SIG-M5 (cell line): ENCODE data around the gene THAP5.
A peak's percentile ranks its signal among the peaks of the same experiment; 100 is the strongest.

Source experiments
- DNase-seq: peaks from one replicate; lab custom pipeline; 2025; lab: John Stamatoyannopoulos, UW

The THAP5 gene

DNA sequence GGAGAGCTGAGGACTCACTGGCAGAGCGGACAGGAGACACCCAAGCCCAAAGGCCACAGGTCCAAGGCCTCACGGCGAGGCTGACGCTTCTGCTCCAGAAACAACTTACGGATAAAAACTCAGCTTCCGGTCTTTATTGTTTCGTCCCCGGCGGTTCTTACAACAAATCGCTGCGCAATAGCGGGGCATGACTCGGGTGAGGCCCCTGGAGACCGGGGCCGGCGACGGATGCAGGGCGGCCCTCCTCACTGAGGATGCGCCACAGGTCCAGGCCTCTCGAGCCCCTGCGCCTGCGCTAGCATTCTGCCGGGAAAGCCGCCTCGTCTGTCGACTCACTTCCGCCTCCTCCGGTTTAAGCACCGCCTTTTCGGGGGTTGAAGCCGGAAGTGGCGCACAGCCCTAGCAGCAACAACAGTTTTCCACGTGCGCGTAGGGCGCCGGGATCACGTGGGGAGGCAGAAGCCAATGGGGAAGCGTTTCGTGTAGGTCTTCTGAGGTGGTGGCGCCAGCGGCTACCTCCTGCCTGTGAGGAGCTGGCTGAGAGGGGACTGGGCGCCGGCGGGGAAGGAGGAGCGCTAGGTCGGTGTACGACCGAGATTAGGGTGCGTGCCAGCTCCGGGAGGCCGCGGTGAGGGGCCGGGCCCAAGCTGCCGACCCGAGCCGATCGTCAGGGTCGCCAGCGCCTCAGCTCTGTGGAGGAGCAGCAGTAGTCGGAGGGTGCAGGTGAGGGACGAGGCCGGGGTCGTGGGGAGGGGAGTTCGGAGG, at the start of gene THAP5, which contains the start of gene DNAJB9:
TSS of gene THAP5 (minus strand) at position 326 of the 765 bp plus-strand sequence. CDS start at position 189, 137 bp downstream.
TSS of gene DNAJB9 (plus strand) at position 494 of the 765 bp plus-strand sequence. CDS start 1,853 bp downstream, outside the sequence.
- DNase-seq = peak; percentile 85

DNA sequence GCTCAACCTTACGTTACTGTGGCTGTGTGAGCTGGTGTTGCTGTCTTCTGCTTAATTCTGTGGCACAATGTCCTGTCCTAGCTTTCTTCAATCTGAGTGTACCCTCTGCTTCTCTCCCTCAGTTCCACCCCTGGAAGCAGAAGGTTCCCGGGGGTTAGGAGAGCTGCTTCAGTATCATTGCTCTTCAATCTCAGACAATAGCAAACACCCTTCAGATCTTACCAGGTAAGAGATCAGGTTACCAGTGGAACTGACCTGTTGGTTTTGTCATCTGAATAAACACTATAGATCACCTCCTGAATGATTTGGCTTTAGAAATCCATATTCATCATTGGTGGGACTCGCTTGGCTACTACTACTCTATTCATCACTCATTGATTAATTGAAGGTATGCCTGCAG, 48.5 kb upstream of the THAP5 start:
- DNase-seq = no peak

GRCh38 chr7:108614896-108615295, 45.4 kb upstream of the THAP5 start:
- DNase-seq = no peak

GRCh38 chr7:108613949-108614381, 44.5 kb upstream of the THAP5 start:
- no peak for DNase-seq

DNA sequence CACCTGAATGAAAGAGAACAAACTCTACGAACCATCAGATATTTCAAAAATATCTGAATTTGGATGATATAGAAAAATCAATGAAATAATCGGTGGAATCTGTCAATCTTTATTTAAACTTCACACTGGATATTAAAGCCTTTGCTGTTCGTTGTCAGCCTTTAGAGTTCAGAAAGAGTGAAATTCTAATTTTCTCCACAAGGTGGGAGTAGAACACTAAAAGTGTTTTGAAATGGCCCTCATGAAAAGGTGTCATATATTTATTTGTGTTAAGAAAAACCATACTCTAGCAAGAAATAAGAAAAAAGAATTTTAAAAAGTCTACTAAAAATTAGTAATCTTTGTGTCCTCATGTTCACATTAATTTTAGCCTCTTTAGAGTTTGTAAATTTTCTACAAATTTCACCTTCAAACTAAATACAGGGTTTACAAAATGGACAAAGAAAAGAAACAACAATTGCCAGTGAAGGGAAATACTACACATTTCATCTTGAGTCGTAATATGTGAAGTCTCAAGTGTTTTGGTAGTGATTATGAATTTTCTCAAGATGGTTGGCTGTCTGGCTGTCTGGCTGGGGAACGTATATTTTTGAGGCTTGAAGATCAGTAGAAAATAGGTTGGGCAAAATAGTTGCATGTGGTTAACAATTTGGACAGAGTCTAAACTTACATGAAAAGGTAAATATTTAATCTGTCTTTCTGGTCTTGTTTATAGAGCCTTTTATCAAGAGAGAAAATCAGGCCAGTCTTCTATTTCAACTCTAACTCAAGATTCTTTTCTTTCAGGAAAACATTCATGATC, 43.8 kb upstream of the THAP5 start:
- no peak for DNase-seq

GRCh38 chr7:108611268-108611667, 41.8 kb upstream of the THAP5 start:
- no peak for DNase-seq

- no peak for DNase-seq
Observed at GRCh38 chr7:108609643-108610042, 40.1 kb upstream of the THAP5 start.

DNA sequence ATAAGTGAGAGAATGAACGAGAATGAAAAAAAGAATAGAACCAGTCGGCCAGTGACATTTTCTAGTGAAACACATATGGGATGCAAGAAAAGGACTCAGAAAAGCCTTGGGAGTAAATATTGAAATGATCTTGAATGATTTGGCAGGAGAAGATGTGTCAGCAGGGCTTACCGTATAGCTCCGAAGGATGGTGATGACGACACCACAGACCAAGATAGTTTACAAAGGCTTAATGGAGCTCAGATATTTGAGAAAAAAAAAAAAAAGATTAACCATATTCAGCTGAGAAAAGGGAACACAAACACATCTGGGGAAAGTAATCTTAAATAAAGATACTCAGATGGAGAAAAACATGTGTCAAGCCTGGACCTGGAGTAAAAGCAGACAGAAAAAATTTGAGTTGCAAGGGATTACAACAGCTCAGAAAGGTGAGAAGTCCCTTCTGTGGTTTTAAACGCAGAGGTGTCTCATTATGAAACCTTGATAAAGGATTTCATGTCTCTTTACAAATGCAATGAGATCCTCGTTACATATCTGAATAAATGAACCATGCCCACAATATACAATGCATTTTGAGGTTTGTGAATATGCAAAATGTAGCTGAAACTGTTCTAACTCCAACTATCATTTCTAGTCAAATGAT, 36.2 kb upstream of the THAP5 start:
- DNase-seq = no peak

- DNase-seq = no peak
Observed at GRCh38 chr7:108604307-108605077, 35.0 kb upstream of the THAP5 start.

- no peak for DNase-seq
Observed at GRCh38 chr7:108603656-108604306, 34.3 kb upstream of the THAP5 start.

DNA sequence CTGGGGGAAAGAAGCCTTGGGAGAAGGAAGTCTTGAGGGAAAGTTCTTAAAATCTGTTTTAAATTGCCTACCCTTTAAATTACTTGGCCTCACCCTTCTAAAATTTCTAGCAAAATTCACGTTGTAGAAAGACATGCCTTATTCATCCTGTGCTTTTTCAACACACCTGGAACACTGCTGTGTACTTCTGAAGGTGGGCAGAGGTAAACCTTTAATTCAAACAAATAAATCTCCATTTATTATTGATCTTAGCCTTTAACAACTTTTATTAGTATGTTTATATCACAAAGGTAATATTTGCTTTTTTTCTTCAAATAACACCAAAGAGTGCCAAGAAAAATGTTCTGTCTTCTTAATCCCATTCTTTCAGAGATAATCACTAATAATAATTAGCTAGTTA, 30.9 kb upstream of the THAP5 start:
- DNase-seq = no peak

GRCh38 chr7:108598914-108599580, 29.5 kb upstream of the THAP5 start:
- no peak for DNase-seq

- DNase-seq = no peak
Observed at GRCh38 chr7:108598153-108598552, 28.6 kb upstream of the THAP5 start.

GRCh38 chr7:108596560-108596959, 27.1 kb upstream of the THAP5 start:
- DNase-seq = no peak

DNA sequence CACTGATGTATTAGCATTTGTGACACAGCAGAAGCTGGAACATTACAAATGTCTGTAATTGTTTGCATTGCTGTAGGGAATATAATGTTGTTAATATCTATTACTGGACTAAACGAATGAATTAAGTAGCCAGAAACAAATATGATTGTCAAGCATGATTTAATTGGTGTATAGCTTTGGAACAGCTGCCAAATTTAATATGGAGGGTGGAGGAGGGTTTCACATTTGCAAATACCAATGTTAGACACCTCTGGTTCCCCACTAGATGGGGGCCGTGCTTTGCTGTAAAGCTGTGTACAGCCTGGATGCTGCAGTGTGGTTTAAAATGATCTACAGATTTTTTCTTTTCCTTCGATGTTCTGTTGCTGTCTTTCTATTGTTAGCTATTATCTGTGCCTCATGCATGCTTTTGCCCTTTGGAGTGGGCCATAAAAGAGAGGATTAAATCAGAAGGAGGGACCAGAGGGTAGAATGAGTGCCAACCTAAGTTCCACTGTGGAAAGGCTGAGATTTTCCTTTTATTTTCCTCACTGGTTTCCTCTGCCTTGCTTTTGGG, 23.2 kb upstream of the THAP5 start:
- no peak for DNase-seq

DNA sequence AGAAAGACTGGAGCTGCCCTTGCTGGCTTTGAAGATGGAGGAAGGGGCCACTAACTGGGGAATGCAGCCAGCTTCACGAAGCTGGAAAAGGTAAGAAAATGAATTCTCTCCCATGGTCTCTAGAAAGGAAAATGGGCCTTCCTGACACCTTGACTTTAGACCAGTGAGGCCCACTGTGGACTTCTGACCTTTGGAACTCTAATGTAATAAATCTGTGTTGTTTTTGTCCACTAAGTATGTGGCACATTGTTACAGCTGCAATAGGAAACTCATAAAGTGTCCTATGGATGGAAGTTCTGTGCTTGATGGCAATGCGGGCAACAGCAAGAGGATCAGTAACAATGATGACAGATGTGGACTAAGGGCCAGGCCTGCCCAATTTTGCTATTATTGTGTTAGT, 21.1 kb upstream of the THAP5 start:
- no peak for DNase-seq

- DNase-seq = no peak
Observed at GRCh38 chr7:108589874-108590273, 20.4 kb upstream of the THAP5 start.

DNA sequence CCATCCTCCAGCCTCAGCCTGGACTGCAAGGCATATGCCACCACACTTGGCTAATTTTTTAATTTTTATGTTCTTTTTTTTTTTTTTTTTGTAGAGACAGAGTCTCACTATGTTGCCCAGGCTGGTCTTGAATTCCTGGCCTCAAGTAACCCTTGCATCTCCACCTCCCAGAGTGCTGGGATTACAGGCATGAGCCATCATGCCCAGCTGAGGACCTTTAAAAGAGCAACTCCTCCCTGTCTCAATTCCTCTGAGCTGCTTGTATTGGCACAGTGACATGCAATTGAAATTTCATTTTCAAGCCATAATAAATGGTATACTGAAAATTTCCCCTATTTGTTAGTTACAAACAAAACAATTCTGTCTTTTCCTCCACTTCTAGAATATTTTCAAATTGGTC, 19.7 kb upstream of the THAP5 start:
- no peak for DNase-seq

DNA sequence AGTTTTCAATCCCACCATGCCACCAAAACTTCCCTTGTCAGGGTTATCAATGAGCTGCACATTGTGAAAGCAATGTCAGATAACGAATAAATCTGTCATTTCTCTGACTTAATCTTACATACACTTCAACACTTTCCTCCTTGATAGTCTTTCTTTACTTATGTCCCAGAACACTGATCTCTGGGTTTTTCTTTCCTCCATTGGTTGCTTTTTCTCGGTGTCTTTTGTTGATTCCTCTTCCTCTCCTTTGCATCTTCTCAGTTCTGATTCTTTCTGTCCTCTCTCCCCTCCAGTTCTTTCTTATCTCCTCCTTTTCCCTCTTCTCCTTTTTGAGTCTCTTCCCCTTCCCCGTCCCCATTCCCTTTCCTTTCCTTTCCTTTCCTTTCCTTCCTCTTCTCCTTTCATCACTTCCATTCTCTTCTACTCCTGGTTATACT, 16.8 kb upstream of the THAP5 start:
- no peak for DNase-seq

GRCh38 chr7:108585843-108586242, 16.3 kb upstream of the THAP5 start:
- no peak for DNase-seq
